NCI-H1694 treated with DMSO at 0.1 percent for 48 hours (cell line): ENCODE results near the gene DNAL4.

Experiments
- DNase-seq: peaks from one replicate; lab custom pipeline; 2025; lab: John Stamatoyannopoulos, UW

The DNAL4 gene

GRCh38 chr22:38757464-38757757, 36.5 kb downstream of the DNAL4 start:
- DNase-seq, result no peak

- DNase-seq, result no peak
Observed at GRCh38 chr22:38756711-38757463, 37.1 kb downstream of the DNAL4 start.

- DNase-seq, result peak; percentile 19
Observed at GRCh38 chr22:38755911-38756532, 37.9 kb downstream of the DNAL4 start, which contains the start of gene SUN2. SUN2 (minus strand) TSS chr22:38755998; CDS start chr22:38752628, 3,370 bp downstream.

GRCh38 chr22:38755155-38755910, 38.6 kb downstream of the DNAL4 start:
- DNase-seq, result no peak

GRCh38 chr22:38754751-38755154, 39.2 kb downstream of the DNAL4 start:
- no peak for DNase-seq

GRCh38 chr22:38753948-38754750, 39.8 kb downstream of the DNAL4 start:
- DNase-seq, result peak; percentile 29

GRCh38 chr22:38751422-38752346, 42.3 kb downstream of the DNAL4 start:
- peak; percentile 23 for DNase-seq

- DNase-seq, result no peak
Observed at GRCh38 chr22:38751066-38751421, 42.9 kb downstream of the DNAL4 start.

GRCh38 chr22:38750638-38751037, 43.3 kb downstream of the DNAL4 start:
- DNase-seq, result no peak

GRCh38 chr22:38750104-38750503, 43.8 kb downstream of the DNAL4 start:
- no peak for DNase-seq

- no peak for DNase-seq
Observed at GRCh38 chr22:38748487-38749136, 45.3 kb downstream of the DNAL4 start.

GRCh38 chr22:38745676-38746460, 48.1 kb downstream of the DNAL4 start:
- DNase-seq, result no peak

GRCh38 chr22:38744981-38745380, 49.0 kb downstream of the DNAL4 start:
- DNase-seq, result no peak

GRCh38 chr22:38742176-38742942, 51.6 kb downstream of the DNAL4 start:
- DNase-seq, result no peak

- DNase-seq, result no peak
Observed at GRCh38 chr22:38741576-38741975, 52.4 kb downstream of the DNAL4 start.

GRCh38 chr22:38741166-38741565, 52.8 kb downstream of the DNAL4 start:
- no peak for DNase-seq

- DNase-seq, result no peak
Observed at GRCh38 chr22:38740754-38741153, 53.2 kb downstream of the DNAL4 start.

GRCh38 chr22:38740116-38740723, 53.7 kb downstream of the DNAL4 start:
- no peak for DNase-seq
